ENCODE data around the gene COL25A1. TPM values are rescaled to one million over a fixed set of nuclear protein-coding genes. Genes with fewer than 3 reads are reported as not detected.
"Not testable (repeated sequence)": the region's sequence is repeated elsewhere in the genome, so short reads cannot be mapped to it uniquely, and the experiment has no call there.

COL25A1 gene
- total RNA-seq, 2 donors from 2014 or later, result 0.26 to 0.99 TPM

DNA sequence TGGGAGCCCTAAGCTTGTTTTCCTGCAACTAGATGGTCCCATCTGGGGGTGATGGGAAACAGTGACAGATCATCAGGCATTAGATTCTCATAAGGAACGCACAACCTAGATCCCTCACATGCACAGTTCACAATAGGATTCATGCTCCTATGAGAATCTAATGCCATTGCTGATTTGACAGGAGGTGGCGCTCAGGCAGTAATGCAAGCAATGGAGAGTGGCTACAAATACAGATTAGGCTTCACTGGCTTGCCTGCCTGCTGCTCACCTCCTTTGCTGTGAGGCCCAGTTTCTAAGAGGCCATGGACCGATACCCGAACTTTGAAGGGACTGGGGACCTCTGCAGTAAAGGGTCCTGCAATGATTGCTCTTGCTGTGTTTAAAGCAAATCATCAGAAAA, 225.7 kb downstream of the COL25A1 start:
- H3K36me3 ChIP-seq (replicated peaks in 1 of 2; ENCODE audit: insufficient read depth in 1 of 2, low read depth in 2 of 2); H3K4me1 ChIP-seq; H3K27me3 ChIP-seq; H3K9me3 ChIP-seq; H3K4me3 ChIP-seq; ATAC-seq; H3K27ac ChIP-seq; intact Hi-C loops (cut with DNase I): not testable (repeated sequence)
- DNase-seq, result peak in 1 of 4 donors; percentile 13
- peak in 1 of 7 experiments; percentile 27 for TF ChIP-seq CTCF (IDR thresholded peaks at IDR 0.05)
- WGBS, 2 donors, result 88 to 95% methylated on average over 4 of the region's 4 CpGs

DNA sequence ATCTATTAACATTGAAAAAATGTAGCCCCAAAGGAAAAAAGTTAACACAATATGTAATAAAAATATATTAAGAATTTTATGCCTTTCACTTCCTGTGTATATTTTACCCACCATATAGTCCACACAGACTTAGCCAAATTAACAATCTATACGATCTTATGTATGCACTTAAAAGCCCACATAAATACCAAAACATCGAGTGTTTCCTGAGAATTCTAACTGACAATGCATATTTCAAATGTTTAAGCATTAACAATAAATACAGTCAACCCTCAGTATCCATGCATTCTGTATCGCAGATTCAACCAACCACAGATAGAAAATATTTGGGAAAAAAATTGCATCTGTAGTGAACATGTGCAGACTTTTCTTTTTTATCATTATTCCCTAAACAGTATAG, 226.8 kb downstream of the COL25A1 start:
- H3K27ac ChIP-seq, result no peak overlapping the region
- H3K36me3 ChIP-seq (replicated peaks in 1 of 2; ENCODE audit: insufficient read depth in 1 of 2, low read depth in 2 of 2), result no peaks in the 10 kb centered on the region
- no peaks in the 10 kb centered on the region for H3K9me3 ChIP-seq
- no peaks in the 10 kb centered on the region for H3K27me3 ChIP-seq
- H3K4me1 ChIP-seq, result no peaks in the 10 kb centered on the region
- intact Hi-C loops (cut with DNase I), result no loop called here
- WGBS, 2 donors, result 72 to 74% methylated on average over 3 of the region's 3 CpGs
- no peak overlapping the region for H3K4me3 ChIP-seq
- TF ChIP-seq POLR2A (IDR thresholded peaks at IDR 0.05) (no peak), CTCF (IDR thresholded peaks at IDR 0.05) (no peak)
- DNase-seq, result no peak
- ATAC-seq, result no peak

DNA sequence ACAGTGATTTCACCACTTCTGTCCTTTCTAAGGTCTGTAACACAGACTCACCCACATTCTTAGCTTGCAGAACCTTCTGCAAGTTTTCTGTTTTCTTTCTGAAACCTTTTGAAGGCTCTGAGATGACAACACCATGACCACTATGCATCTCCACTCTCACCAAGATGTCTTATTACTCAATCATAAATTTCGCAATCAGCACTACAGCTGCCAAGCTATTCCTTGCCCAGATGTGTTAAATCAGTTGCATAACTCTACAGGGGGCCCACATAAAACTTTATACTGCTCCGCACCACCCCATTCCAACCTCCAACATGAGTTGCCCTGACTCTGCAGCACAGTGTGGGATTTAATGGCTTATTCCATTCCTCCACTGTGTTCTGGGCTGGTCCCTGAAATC, 229.9 kb downstream of the COL25A1 start:
- Histone ChIP-seq H3K4me1 (no peaks in the 10 kb centered on the region), H3K4me3 (no peak overlapping the region), H3K27ac (no peak overlapping the region), H3K36me3 (replicated peaks in 1 of 2; ENCODE audit: insufficient read depth in 1 of 2, low read depth in 2 of 2) (no peaks in the 10 kb centered on the region), H3K9me3 (no peaks in the 10 kb centered on the region), H3K27me3 (no peaks in the 10 kb centered on the region)
- no peak for DNase-seq
- 67 to 82% methylated on average over 2 of the region's 2 CpGs for WGBS, 2 donors
- intact Hi-C loops (cut with DNase I), result no loop called here
- no peak for ATAC-seq
- TF ChIP-seq POLR2A (IDR thresholded peaks at IDR 0.05), result no peak
- TF ChIP-seq CTCF (IDR thresholded peaks at IDR 0.05), result no peak

DNA sequence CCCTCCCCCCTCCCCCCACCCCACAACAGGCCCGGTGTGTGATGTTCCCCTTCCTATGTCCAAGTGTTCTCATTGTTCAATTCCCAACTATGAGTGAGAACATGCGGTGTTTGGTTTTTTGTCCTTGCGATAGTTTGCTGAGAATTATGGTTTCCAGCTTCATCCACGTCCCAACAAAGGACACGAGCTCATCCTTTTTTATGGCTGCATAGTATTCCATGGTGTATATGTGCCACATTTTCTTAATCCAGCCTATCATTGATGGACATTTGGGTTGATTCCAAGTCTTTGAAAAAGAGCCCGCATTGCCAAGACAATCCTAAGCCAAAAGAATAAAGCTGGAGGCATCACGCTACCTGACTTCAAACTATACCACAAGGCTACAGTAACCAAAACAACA, 231.8 kb downstream of the COL25A1 start:
- H3K9me3 ChIP-seq; H3K36me3 ChIP-seq (replicated peaks in 1 of 2; ENCODE audit: insufficient read depth in 1 of 2, low read depth in 2 of 2); DNase-seq; ATAC-seq; H3K27ac ChIP-seq; H3K4me1 ChIP-seq; H3K27me3 ChIP-seq; H3K4me3 ChIP-seq; intact Hi-C loops (cut with DNase I): not testable (repeated sequence)
- 80 to 88% methylated on average over 7 of the region's 7 CpGs for WGBS, 2 donors

DNA sequence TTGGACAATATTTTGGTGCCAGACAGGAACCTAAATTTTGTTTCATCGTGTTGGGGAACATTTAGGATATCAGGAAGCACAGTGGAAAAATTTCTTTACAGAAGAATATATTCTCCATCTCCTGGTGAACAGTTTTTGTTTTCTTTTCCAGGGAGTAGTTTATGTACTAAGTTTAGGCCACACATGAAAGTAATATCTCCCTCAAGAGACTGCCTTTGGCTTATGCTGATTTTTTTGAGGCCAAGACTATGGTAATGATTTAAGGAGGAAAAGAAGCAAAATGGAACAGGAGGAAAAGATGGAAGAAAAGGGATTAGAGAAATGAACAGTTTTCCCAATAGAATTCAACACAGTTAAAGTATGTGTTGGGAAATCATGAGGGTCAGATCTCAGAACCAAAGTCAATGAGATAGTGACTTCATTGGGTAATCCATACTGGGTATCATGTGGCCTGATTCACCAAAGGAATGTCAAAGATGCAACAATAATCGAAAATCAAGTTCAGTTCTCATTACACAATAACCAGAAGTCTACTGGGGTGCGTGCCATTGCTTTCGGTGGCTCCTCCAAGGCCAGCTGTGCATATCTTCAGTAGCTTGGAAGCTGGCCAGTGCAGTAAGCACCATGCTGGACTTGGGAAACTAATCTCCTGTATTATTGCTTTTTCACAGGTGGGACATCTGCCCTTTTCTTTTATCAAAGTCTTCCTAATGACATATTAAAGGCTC, 234.8 kb downstream of the COL25A1 start:
- WGBS, 2 donors, result 28 to 29% methylated on average over 4 of the region's 4 CpGs
- DNase-seq (peak; percentile 15 to 59 (median 28)), ATAC-seq (no peak)

More for the DNA sequence above, 234.8 kb downstream of the COL25A1 start:
- no peaks in the 10 kb centered on the region for H3K27me3 ChIP-seq
- no peak for TF ChIP-seq POLR2A (IDR thresholded peaks at IDR 0.05)
- TF ChIP-seq CTCF (IDR thresholded peaks at IDR 0.05), result no peak
- H3K9me3 ChIP-seq, result no peaks in the 10 kb centered on the region
- no peaks in the 10 kb centered on the region for H3K4me1 ChIP-seq
- H3K4me3 ChIP-seq, result no peak overlapping the region
- H3K36me3 ChIP-seq (replicated peaks in 1 of 2; ENCODE audit: insufficient read depth in 1 of 2, low read depth in 2 of 2), result no peaks in the 10 kb centered on the region
- intact Hi-C loops (cut with DNase I), result no loop called here
- H3K27ac ChIP-seq, result no peak overlapping the region
